ENCODE measurements around the gene CFAP20.

DNA sequence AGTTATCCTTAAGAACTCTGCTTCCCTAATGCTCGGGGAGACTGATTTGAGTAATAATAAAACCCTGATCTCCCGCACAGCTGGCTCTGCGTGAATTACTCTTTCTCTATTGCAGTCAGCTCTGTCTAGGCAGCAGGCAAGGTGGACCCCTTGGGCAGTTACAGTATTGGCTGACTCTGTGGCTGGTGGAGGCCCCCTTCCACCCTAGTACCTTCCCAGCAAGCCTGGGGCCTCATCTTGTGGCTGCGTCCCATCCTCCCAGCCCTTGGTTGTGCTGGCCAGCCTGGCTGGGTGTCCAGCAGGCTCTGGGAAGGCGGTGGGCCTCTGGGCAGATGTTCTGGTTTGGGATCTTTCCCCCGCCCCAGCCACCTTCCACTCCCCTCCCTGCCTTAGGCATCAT is 44.5 kb downstream of the CFAP20 start:
- TF ChIP-seq, protein P1, sequence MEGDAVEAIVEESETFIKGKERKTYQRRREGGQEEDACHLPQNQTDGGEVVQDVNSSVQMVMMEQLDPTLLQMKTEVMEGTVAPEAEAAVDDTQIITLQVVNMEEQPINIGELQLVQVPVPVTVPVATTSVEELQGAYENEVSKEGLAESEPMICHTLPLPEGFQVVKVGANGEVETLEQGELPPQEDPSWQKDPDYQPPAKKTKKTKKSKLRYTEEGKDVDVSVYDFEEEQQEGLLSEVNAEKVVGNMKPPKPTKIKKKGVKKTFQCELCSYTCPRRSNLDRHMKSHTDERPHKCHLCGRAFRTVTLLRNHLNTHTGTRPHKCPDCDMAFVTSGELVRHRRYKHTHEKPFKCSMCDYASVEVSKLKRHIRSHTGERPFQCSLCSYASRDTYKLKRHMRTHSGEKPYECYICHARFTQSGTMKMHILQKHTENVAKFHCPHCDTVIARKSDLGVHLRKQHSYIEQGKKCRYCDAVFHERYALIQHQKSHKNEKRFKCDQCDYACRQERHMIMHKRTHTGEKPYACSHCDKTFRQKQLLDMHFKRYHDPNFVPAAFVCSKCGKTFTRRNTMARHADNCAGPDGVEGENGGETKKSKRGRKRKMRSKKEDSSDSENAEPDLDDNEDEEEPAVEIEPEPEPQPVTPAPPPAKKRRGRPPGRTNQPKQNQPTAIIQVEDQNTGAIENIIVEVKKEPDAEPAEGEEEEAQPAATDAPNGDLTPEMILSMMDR (IDR thresholded peaks at IDR 0.05; ENCODE audit: insufficient read depth, low read length) = no peak
- TF ChIP-seq SPI1 (IDR thresholded peaks at IDR 0.05; ENCODE audit: borderline replicate concordance, low read depth) = no peak
- TF ChIP-seq POLR2AphosphoS5 (IDR thresholded peaks at IDR 0.05; ENCODE audit: low read depth) = no peak
- TF ChIP-seq GABPA (IDR thresholded peaks at IDR 0.05; ENCODE audit: low read depth) = no peak
- no peak for TF ChIP-seq REST (IDR thresholded peaks at IDR 0.05; ENCODE audit: insufficient replicate concordance, low read depth)
